Heart left ventricle (tissue), 13 donors: ENCODE measurements around the gene KRT86.

Experiments used
- POLR2A ChIP-seq, 2 donors: fragments of 450-650 bp; IDR thresholded peaks; one replicate each; pipeline ENCODE4 v1.6.1; 2017; ENCODE audit warnings: antibody characterized with exemption in 2 of 2, mild to moderate bottlenecking in 2 of 2, moderate library complexity in 2 of 2
- TF ChIP-seq, protein P1 (sequence below), 12 donors: fragments of 200-600 bp; sonication (generic) in 4 of 12; IDR thresholded peaks; one replicate each; pipeline versions ENCODE4 v1.5.0 to v1.8.0; 2018 to 2022; ENCODE audit warnings: antibody characterized with exemption in 12 of 12, mild to moderate bottlenecking in 5 of 12
- donor health status: ischemic (EF 13 %, LVEDD 7.1; RV severe dilation, severe dysfunction).
- donor health status: DM: no; HTN: yes; CAD: no.
- donor health status: DM: no; HTN: no; CAD: no.
- donor health status: ischemic (EF 25% LVEDD 6.9; RV normal size, moderate dysfunction).
- donor health status: ischemic (EF 25% LVEDD 5.7; RV mildly dilated, moderate dysfunction).
- donor health status: ischemic (EF 35%, LVEDD 5.7; RV mildly dilated, moderate dysfunction).
- donor health status: nonischemic (EF 11% LVEDD 7.7; RV severe dilation, severe dysfunction).
- donor health status: DM: yes; HTN: yes; CAD: no.
- donor health status: PGD.
- donor health status: ischemic (EF 29% LVEDD 5.4; RV normal size, mild dysfunction).
- donor health status: nonischemic (EF 23%, LVEDD 6.1; RV moderate dilation, normal function).

- TF ChIP-seq, protein P1, sequence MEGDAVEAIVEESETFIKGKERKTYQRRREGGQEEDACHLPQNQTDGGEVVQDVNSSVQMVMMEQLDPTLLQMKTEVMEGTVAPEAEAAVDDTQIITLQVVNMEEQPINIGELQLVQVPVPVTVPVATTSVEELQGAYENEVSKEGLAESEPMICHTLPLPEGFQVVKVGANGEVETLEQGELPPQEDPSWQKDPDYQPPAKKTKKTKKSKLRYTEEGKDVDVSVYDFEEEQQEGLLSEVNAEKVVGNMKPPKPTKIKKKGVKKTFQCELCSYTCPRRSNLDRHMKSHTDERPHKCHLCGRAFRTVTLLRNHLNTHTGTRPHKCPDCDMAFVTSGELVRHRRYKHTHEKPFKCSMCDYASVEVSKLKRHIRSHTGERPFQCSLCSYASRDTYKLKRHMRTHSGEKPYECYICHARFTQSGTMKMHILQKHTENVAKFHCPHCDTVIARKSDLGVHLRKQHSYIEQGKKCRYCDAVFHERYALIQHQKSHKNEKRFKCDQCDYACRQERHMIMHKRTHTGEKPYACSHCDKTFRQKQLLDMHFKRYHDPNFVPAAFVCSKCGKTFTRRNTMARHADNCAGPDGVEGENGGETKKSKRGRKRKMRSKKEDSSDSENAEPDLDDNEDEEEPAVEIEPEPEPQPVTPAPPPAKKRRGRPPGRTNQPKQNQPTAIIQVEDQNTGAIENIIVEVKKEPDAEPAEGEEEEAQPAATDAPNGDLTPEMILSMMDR (IDR thresholded peaks at IDR 0.05), result no peak
- no peak for TF ChIP-seq POLR2A (IDR thresholded peaks at IDR 0.05)
These were observed 57.4 kb downstream of the KRT86 start for GRCh38 chr12:52331833-52332232.
